Activated T-cell treated with anti-CD3 and anti-CD28 coated beads, Interleukin-2, amount 50 U/mL, for 1 hour (primary cell): Measurements from ENCODE around the gene APP.

Experiments
- DNase-seq: peaks from one replicate; pipeline ENCODE4 v3.0.0-alpha.2; 2020

Gene APP

DNA sequence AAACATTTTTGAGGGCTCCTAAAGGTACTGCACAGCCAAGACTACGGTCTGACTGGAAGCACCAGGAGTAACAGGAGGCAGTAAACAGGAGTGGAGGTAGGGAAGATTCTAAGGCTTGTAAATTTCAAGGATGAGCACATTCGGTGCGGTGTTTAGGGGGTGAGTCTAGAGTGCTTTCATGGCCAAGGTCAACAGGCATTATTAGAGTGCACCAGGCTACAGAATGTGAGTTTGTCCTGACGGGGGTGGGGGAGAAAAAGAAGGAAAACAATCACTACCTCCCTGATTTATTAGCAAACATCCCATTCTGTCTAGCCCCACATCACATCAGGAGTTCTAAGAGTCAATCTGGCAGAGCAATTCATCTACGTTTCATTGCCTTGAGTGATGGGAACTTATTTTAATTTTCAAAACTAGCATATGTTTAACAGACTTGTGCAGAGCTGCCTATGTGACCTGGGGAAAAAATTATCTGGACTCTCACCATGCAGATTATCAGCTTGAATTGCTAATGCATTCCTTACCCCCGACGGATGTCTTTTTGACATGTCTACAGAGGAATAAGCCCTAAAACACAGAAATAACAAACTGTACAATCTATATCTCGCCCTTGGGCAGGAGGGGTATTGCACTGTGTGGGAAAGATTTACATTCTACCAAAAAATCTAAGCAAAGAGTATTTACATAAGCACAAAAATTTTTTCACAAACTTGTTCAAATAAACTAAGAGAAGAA is 45.0 kb downstream of the APP start:
- DNase-seq, result no peak

DNA sequence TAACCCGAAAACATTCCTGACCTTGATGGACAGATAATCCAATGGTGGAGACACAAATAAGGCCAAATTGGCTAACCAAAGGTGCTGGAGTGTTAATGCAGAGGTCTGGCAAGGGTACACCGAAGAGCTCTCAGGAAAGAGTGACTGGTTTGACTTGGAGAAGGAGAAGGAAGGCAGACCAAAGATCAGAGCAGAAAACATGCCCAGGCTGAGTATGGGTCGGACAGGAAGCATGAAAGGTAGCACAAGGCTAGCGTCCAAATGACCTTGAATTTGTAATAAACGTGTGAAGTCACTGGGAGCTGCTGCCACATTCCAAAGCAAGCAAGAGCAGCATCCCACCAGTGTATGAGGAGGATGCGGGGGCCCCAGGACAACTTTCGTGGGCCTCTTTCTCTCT is 45.7 kb downstream of the APP start:
- no peak for DNase-seq

DNA sequence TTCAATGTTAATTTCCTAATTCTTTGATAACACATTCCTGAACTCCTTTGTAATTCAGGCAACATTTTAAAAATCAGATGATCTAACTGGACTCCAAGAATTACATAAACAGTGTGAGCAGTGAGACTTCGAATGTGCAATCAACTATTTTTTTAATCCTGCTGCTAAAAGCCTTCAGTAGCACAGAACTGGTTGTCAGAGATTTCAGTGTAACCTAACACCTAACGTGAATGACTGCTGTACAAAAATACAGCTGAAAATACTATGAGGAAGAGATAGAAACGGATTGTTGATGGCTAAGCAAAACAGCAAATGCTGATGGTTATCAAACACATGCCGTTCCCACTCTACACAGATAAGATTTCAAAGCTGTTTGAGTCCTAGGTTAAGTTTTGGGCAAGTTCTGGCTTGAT is 46.1 kb downstream of the APP start:
- no peak for DNase-seq

DNA sequence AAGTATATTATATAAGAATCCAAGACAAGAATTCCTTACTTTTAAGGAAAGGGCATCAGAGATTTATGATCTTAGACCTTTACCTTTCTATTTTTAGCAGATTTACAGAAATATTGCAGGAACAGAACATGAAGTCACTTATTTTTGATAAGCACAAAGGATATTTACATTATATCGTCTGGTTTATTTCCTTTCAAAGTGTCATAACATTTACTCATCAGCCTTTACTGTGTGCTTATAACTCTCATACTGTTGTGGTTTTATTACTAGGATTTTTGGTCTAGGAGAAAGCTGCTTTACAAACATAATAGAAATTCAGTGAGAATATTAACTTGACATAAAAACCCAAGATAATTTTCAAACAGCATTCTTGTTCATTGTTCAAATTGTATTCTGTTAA is 47.6 kb downstream of the APP start:
- DNase-seq, result no peak

DNA sequence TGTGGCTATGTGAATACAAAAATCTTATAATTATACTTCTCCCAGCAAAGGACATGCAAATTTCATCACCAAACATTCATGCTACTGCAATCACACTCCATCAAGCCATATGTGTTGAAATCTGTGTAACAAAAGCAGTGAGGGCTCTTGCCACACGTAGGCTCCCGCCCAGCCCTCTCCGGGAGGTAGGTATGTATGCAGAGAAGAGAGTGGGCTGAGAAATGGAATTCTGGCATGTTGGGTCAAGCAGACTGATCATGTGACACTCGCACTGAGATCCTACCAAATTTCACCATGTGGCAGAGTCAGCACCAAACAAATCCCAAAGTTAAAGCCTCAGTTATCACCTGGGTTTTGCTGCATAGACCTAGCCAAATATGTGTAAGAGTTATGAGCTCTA is 49.7 kb downstream of the APP start:
- no peak for DNase-seq

DNA sequence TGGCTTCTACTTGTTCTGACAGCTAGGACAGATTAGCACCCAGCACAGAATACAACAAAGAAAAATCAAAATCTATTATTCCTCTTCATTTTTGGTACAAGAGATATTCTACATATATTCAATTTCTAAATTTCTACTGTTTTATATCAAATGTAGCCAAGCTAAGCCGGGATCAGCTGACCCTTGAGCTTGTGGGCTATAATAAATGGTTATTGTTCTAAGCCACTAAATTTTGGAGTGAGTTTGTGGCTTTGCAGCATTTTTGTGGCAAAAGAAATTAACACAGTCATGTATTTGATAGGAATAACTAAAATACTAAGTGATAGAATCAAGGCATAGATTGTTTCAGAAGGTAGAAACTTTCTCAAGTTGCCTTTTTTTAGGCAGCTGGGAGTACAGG is 50.7 kb downstream of the APP start:
- no peak for DNase-seq

DNA sequence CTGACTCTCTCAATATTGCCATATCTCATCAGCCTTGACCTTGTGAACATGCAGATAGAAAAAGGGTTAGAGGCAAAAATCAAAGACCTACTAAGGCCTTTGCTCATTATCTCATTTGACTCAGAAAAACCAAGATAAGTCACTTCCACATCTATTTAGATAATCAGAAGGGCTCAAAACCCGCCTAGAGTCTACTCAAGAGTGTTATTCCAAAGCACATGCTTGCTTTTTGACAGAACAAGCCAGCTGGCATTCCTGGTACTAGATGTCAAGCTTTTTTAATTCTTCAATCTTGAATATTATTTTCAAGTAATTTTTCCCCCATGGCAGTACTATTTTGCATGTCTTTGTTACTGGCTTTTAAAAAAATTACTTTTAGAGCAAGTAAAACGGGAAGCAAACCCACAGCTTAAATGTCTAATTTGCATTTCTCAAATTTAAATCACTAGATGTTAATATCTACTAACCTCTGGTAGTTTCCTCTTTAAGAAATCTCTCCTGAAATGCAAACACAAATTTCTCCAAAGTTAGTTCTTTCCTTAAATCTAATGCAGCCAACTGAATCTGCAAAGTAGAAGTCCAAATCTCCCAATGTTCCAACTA is 51.5 kb downstream of the APP start:
- no peak for DNase-seq

DNA sequence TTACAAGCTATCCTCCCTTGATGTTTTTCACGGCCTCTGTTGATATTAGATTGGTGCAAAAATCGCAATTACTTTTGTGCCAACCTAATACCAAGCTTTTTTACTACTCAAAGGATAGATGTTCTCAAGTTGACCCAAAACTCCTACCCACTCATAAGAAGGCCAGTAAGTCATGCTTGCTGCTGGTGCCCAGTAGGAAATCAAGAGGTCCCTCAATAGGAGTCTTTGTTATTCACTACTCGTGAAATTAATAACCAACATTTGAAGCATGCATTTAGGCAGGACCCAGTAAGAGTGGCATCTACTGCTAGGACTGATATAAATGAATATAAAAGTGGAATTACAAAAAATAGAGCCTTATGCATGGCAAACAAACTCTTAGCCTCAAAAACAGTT is 52.6 kb downstream of the APP start:
- DNase-seq, result no peak

DNA sequence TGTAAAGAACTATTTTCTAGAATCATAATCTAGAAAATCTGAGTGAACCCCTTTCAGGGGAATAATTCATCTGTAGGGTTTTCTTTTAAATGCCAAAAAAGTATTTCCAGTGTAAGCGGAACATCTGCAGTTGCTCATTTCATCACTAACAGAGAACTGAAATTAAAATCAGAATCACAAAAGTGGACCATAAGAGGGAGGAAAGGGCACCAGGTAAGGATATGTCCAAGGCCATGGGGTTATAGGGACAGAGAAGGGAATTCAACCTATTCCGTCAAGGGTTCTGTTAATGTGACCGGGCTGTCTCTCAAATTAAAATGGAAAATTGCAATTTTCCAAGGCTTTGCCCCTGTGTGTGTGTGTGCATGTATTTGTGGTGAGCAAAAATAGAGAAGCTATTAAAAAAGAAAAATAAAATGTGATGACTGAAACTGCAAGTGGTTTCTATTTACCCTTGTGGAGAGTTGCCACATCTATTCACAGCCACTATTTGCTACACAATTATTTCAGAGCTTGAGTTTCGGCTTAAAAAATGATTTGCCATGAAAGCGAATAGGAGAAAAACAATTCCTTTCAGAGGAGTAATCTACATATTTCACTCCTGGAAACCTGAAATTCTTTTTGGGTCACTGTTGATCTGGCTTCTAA is 53.1 kb downstream of the APP start:
- no peak for DNase-seq

DNA sequence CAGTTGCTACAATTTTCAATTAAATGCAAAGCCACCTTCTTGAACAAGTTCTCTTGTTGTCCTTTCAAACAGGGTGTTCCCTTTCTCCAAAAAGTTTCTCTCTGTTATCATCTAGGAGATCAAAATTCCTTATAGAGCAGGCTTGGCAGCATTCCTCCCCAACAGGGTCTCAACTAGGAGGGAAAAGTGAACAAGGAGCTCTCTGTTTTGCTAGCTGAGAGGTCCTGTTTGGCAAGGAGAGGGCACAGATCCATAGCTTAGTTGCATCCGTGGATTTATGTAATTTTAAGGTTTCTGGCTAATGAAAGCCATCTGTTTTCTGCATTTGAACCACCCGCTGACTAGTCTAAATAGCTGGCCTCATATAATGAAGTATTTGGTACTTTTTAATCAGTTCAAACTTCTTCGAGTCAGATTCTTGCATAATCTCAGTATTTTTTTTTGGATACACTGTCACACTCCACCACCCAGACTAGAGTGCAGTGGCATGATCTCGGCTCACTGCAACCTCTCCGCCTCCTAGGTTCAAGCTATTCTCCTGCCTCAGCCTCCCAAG is 54.0 kb downstream of the APP start:
- DNase-seq, result no peak

DNA sequence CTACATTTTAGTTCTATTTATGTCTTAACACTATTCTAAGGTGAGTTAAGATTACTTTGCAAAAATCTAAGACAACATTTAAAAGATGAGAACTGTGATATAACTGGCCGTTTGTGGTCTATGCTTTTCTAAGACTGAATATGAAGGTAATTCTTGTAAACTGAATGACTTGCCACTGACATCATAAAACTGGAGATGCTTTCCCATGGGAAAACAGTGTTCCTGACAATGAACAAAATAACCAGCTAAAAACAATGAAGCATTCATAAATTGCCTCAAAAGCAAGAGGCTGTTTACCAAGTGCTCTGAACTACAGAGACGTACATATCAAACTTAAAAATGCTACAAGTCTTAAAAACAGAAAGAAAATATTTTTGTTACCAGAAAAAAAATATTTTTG is 54.7 kb downstream of the APP start:
- DNase-seq, result no peak

DNA sequence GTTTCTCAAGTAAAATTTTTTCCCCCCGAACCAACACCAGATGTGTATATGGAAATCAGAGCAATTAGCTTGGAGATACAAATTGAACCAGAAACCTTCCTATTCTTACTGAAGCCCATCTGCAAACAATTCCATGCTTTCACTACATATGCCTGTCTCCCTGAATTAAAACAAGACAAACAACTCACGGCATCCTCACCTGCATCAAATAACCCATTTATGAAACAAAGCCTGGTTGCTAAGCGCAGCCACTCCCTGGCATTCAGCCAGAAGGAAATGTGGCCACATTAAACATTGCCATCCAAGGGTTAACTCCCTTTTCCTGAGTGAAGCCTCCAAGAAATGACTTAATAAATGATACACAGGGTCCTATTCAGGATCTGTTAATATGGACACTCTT is 55.3 kb downstream of the APP start:
- DNase-seq, result no peak

DNA sequence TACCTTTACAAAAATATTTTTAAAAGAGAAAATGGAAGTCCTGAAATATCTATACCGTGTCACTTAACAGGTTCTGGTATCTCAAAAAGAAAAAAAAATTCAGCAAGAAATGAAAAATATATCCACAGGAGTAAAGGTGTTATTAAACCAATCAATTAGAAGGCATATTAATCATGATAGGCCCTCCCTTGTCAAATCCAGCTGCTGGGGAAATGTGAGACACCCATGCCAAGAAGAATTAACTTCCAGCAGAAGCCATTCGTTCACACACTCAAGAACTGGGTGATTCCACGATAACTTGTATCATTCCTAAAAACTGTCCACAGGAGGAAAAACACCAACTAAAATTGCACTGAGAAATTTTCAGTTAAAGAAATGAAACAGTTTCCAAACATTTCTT is 57.6 kb downstream of the APP start:
- no peak for DNase-seq

DNA sequence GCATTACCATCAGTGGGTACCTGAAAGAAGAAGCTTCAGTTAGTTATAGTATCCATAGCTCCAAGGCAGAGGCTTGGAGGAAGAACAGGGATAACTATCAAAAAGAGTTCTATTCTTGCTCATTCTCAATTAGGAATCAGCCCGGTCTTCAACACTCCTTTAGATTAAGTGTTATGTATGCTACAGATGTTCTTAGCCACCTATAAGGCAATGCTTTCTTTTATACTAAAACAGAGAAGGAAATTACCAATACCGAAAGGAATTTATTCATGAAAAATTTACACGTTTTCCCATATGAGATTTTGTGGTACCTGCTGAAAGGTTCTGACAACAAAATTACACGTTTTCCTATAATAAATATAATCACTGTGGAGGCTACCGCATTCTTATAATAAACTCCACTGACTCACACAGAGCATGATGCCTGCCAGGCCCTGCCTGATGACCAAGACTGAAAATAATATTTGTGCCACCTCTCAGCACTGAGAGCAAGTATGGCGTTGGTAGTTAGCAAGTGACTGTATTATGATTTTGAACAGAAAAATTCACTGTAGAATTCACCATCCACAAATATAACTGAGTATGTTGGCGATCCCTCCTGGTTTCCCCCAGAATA is 58.3 kb downstream of the APP start:
- DNase-seq, result no peak

DNA sequence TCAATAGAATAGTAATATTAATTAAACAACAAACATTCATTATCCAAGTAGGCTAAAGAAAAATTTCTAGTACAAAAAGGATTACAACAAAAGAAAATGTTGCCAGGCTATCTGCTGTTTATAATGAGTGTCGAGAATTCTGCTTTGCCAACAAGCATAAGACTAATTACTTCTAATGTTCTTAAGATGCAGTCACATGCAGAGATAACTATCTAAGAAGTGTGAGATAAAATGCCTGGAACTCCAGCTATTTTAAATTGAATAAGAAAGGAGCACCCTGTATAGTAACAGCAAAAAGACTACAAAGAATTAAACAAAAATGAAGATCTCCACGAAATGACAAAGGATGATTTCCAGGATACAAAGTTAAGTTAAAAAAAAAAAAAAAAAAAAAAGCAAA is 59.9 kb downstream of the APP start:
- DNase-seq, result no peak

DNA sequence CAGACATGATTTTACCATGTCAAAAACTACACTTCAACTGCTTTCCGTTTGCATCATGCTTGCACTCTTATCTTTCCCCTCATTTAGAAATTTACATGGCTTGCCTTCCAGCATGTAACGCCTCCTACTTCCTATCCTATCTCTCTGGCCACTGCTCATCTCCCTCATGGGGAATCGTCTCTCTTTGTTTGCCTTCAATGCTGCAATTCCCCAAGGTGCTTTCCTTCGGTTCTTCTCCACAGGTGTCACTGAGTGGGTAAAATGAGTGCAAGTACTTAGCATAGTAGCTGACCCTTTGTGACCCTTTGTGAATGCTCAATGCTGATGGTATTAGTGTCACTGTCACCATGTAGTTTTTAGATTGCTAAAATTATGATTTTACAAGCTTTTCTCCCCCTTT is 63.1 kb downstream of the APP start:
- DNase-seq, result no peak

DNA sequence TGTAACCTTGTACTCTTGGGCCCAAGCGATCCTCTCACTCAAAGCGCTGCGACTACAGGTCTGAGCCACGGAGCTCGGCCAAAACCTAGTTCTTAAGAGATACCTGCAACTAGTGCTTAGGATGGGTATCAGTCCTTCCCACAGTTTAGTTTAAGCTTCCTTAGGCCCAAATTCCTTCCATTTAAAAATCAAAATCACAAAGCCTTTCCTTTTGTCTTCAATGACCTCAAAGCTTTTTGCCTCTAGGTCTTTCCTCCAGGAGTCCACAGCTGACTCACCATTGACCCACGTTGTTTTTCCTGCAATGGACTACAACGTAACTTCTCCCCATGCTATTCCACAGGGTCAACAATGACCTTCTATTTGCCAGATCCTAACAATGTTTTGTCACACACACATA is 64.0 kb downstream of the APP start:
- DNase-seq, result no peak

DNA sequence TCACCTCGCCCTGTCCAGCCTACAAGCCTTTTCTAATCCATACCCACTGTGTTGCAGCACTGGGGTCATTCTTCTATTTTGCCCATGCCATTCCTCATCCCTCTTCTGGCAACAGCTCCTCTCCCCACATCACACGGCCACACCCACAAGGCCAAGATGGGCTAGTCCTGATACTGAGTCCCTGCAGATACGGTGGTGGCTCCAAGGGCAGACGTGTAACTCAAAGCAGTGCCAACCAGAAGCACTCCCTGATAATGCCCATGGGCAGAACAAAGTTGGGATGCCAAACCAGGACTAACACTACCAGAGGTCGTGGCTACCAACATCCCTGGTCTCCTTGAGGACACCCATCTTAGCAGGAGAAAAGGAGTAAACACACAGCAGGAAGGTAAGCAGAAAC is 64.8 kb downstream of the APP start:
- DNase-seq, result no peak

DNA sequence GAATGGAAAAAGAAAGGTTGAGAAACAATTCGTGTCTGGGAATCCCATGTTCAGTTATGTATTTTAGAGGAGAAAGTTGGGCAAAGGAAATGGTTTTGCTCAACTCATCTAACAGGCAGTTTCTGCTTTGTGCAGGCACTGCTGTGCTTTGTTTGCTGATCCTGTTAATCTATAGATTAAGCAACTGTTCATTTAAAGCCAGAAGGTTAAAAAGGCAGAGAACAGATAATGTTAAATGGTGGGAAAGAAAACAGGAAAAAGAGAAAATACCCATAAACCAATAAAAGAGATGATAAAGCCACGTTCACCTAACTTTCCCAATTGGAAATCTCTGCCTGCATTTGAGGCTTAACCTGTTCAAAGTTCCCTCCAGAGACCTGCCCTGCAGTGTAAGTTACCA is 70.0 kb downstream of the APP start:
- no peak for DNase-seq

DNA sequence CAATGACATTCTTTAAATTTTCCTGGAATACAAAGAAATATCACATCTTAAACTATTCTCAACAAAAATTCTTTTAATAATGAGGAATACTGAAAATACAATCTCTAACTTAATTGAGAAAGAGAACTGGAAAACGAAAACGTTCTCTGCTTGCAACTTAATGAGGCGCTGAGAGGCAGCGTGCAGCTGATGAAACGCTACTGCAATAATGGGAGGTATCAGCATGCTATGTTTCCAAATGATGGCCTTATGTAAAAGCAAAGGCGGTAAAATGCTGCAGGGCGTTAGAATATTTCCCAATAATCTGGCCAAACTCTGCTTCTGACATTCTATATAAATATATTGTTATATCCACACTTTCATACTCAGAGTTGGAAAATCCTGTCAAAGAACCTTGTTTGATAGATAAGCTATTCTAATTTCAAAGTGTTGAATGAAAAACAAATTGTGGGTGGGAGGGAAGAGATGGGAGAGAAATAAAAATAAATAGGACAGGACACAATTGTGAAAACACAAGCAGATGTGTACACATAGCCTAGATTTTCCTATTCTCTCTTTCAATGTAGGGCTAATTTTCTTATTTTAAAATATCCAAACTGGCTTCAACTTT is 70.9 kb downstream of the APP start:
- no peak for DNase-seq

DNA sequence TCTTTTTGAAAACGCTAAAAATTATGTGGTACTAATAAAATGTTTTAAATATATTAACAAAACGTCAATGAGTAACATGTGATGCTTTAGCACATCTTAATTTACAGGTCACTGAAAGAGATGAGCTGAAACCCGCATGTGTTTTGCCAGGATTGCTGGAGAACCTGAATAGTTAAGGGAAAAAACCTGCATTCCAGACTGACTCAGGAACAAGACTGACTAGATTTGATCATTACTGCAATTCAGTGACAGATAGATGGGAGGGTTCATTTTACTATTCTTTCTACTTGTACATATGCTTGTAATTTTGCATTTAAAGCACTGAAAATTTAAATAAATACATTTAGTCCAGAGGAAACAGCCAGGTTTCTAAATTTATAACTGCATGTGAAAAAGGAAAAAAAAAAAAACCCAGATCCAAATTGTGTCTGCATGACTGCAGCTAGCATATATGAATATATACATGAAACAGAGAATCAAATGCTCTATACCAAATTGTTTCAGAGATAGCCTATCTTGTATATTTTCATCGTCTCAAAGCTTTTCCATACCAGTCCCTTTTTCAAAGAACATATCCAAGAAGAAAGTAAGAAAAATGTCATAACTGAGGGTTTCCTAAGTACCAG is 71.7 kb downstream of the APP start:
- DNase-seq, result no peak

DNA sequence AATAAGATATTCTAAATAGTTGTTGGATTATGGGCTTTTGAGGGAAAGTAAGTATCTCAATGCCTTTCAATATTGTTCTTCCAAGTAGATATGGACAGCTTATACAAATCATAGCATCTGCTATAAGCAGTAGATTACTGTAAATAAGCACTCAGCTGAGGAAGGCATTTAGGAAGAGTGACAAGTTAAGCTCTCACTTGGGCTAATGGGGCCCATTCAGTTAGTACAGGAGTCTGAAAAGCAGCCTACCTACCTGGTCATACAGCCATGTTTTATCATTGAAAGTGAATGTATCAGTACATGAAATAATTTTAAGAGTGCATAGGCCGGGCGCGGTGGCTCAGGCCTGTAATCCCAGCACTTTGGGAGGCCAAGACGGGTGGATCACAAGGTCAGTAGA is 73.1 kb downstream of the APP start:
- no peak for DNase-seq
